Amniotic stem cell (primary cell): ENCODE data around the gene SDK1.

Source experiments
- DNase-seq: peaks from one replicate; lab custom pipeline; 2025; lab: John Stamatoyannopoulos, UW

The SDK1 gene

DNA sequence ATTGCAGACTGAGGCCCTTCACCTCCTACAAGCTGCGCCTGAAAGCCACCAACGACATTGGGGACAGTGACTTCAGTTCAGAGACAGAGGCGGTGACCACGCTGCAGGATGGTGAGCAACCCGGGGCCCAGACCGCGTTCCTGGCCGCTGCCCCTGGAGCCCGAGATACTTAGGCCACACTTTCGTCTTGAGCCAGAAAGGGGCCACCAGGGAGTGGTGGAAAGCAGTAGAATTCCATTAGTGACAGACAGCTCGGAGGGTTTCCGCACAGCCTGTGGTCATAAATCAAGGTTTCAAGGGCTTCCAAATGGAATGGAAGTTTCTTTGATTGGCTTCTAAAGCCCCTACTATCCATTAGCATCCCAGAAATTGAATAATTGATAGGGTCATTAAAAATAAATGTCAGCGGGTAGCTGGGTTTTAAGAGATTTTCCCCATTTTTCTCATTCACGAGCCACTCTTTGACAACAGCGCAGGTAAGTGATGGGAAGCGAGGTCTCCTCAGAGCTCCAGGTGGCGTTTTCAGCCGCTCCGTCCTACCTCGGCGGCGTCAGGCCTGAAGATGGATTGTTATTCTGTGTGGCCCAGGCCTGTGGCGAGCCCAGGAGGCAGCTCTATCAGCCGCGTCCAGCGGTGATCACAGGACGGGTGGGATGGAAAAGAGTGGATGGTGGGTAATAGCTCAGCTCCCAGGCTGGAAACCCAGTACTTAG lies 857.5 kb downstream of the SDK1 start:
- DNase-seq: no peak

DNA sequence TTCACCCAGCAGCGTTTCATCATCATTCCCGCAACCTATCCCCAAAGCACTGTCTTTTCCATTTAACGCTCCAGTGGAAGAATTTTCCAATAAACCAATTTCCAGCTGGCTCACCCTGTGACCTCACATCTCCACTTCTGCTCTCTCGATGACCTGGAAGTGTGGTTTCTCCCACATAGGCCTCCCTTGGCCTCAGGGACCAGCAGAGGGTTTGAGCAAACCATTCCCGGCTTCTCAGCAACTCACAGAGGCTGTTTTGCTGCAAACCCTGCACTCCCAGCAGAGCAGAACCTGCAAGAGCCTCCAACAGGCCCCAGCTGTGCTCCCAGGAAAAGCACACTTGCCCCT lies 858.1 kb downstream of the SDK1 start:
- DNase-seq: no peak

GRCh38 chr7:4159761-4160554 lies 858.9 kb downstream of the SDK1 start:
- no peak for DNase-seq

DNA sequence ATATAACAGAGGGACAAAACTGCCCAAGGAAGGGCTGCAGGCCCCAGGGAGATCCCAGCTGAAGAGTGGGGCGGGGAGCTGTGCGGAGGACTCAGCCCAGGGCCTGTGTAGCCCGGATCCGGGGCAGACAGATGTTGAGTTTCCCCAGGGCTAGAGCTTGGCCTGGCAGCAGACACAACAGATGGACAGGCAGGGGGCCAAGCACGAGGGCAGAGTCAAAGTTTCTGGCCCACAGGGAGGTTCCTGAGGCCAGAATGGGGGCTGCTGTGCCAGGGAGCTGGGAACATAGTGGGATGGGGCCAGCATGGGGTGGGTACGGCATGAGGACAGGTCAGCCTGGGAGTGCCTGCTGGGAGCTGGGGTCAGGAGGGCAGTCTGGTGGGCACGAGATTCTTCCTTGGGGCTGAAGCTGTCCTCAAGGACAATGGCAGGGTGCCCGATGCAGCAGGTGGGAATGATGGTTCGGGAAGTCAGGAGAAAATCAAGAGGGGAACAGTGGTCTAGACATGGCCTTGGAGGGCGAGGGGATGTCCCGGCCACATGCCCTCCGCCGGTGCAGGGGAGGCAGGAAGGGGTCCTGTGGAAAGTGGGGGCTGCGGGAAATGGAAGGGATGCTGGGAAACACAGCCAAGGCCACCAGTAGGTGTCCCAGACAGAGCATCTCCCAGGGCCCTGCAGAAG lies 862.0 kb downstream of the SDK1 start:
- DNase-seq: no peak

DNA sequence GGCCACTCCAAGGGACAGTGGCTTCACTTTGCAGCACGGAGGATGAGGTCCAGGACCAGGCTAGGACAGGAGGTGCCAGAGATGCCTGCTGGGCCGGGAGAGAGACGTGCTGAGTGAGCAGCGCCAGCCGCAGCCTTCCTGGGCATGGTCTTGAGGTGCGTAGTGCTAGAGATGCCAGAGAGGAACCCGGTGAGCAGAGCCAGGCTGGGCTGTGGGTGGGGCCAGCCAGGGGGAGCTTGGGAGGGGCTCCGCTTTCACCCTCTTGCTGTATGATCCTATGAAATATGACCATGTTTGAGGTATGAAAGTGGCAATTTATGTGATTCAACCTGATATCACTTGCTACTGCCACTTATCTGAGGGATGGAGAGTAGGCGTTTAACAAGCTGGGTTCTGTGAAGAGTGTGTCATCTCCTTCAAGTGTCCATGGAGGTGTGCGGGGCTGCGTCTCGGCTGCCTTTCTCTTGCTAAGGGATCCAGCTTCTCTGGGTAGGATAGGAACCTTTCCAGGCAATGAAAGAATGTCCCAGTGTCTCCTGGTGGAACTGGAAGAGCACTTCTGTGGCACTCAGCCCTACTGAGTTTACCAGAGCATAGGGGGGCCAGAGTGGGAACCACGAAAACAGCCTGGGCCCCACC lies 862.6 kb downstream of the SDK1 start:
- DNase-seq: no peak

GRCh38 chr7:4164556-4164955 lies 863.5 kb downstream of the SDK1 start:
- no peak for DNase-seq

GRCh38 chr7:4166340-4166739 lies 865.3 kb downstream of the SDK1 start:
- no peak for DNase-seq

GRCh38 chr7:4166807-4167206 lies 865.8 kb downstream of the SDK1 start:
- DNase-seq: no peak

- no peak for DNase-seq
These were observed 866.4 kb downstream of the SDK1 start for GRCh38 chr7:4167385-4167910.

GRCh38 chr7:4168041-4168440 lies 867.0 kb downstream of the SDK1 start:
- no peak for DNase-seq

DNA sequence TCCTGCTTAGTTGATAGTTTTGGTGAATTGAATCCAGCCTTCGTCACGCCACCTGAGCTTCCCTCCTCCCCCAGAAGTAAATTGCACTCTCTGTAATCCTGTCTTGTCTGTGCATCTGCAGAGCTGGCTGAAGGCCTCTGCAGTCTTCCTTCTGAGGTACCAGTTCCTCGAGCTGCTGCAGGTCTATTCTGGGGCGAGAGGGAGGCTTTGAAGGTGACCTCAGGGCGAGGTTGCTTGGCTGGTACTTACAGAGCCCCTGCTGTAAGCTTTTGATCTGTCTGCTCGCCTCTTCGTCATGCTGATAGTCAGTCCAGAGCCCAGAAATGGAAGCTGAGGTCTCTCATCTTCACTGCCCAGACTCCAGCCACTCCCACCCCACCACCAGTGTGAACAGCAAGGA lies 867.5 kb downstream of the SDK1 start:
- DNase-seq: no peak

DNA sequence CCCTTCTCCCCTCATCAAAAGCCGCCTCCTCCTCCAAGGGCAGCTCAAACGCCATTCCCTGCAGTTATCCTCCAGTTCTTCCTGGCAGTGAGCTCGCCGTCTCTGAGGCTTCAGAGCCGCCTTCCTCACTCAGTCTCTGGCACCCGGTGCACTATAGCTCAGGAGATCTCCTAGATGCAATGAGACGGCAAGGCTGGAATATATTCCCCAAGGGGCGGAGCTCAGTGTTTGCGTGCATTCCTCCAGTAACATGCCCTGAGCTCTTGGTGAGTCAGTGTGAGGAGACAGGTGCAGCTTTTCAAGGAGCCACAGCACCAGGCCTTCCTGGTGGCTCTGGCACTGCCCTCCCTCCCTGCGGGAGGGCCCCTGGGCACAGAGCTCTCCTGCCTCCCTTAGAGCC lies 868.4 kb downstream of the SDK1 start:
- DNase-seq: no peak

DNA sequence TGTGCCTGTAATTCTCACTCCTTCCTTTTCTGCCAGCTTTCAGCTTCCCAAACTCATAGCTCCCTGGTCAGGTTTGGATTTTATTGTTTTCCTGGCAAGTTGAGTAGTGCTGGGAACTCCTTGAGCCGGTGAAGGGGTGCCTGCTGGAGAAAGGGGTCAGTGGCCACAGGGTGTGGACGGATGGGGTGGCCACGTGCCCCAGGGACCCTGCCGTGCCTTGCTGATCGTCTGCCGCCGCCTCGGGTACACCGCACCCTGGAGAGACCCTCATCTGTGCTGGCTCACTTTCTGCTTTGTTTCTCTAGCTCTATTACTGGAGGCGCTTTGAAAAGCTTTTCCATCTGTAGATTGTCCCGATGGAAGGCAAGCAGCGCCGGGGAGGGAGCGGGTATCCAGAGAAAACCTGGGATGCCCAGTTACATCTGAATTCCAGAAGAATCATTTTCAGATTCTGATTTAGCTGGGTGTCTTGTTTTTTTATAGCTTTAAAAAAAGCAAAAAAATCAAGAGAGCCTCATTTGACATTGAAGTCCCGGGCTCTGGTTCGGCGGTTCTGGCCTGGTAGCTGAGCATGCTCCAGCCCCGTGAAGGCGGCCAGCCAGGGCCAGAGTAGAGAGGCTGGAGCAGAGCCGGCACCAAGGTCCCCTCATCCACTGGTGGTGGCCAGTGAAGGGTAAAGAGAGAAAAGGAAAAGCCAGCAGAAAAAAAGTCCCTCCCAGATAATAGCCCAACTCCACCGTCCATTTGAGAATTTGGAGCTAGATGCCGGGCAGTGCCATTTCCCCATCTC lies 870.1 kb downstream of the SDK1 start:
- no peak for DNase-seq

DNA sequence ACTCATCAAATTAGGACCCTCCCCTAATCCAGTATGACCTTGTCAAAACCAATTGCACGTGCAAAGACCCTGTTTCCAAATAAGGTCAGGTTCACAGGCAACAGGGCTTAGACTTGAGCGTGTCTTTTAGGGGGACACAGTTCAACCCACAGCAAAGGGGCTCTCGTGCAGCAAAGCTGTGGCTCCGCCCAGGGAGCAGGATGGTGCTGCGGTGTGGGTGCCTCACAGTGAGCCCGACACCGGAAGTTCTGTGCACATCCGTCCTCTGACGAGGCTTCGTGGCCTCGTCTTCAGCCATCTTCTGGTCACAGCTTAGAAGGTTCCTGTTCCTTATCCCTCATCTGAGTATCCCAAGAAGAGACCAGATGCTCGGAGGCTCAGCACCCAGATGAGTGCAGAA lies 871.8 kb downstream of the SDK1 start:
- DNase-seq: no peak

GRCh38 chr7:4173615-4174014 lies 872.6 kb downstream of the SDK1 start:
- no peak for DNase-seq

DNA sequence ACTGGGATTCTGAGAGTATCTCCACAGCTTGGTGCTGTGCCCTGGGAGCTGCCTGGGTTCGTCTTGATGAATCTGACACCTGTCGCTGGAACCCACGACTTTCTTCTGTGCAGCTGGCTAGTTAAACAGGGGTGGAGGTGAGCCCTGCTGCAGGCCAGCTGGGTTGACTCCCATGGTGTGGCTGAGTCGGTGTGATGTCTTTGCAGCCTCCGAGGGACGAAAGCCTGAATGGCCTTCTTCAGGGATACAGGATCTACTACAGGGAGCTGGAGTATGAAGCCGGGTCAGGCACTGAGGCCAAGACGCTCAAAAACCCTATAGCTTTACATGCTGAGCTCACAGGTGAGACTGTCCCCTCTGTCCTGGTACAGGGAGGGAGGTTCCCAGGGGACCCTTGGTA lies 873.0 kb downstream of the SDK1 start:
- DNase-seq: no peak

- no peak for DNase-seq
These were observed 873.4 kb downstream of the SDK1 start for GRCh38 chr7:4174451-4174850.

DNA sequence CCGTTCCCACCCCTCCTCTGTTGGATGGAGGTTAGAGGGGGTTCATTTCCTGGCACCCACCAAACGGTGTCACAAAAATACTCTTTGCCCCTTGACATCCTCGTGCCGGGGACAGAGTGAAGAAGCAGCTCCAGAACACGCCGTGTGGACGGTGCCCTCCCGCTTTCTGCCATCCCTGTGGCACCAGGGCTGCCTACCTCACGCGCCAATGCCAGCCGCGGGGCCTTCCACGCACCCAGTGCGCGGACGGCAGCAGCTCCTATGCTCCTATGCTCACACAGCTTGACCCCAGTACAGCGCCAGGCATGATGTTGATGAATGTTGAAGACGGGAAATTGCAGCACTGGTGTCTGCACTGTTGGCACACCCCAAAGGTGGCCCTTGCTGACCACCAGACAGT lies 873.8 kb downstream of the SDK1 start:
- DNase-seq: no peak

- no peak for DNase-seq
These were observed 874.4 kb downstream of the SDK1 start for GRCh38 chr7:4175346-4175973.

DNA sequence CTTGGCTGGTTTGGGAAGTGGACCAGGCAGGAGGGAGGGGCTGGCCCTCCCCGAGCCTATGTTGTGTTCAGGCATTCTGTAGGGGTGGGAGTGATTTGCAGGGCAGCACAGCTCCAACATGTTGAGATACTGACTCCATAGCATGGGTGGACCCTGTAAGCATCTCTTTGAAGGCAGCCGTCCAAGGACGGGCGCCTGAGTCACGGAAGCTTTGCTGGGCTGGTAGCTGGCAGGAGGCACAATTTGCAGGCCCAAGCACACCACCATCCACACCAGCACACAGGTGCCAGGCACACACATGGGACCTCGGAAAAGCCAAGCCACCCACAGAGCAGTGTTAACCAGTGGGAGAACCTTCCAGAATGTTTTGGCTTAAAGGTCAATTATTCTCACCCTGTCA lies 875.9 kb downstream of the SDK1 start:
- DNase-seq: no peak

DNA sequence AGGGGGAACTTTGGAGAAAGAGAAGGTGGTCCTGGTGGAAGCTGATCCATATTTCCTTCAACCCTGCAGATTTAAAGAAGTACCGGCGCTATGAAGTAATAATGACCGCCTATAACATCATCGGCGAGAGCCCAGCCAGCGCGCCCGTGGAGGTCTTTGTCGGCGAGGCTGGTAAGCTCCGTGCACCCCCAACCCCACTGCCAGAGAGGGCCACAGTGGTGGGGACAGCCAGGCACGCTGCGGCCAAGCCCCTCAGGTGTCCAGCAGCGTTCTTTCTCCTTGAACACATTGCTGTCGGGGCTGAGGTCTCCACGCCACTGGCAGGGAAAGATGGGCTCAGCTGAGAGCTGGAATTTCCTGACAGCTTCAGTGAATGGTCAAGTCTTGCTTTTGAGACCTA lies 877.4 kb downstream of the SDK1 start:
- no peak for DNase-seq
